ENCODE data around the gene PNPLA2. TPM values are rescaled to one million over a fixed set of nuclear protein-coding genes. Genes with fewer than 3 reads are reported as not detected.

PNPLA2 gene
- total RNA-seq, 1 experiment from 2014 or later, result 66.5 TPM

DNA sequence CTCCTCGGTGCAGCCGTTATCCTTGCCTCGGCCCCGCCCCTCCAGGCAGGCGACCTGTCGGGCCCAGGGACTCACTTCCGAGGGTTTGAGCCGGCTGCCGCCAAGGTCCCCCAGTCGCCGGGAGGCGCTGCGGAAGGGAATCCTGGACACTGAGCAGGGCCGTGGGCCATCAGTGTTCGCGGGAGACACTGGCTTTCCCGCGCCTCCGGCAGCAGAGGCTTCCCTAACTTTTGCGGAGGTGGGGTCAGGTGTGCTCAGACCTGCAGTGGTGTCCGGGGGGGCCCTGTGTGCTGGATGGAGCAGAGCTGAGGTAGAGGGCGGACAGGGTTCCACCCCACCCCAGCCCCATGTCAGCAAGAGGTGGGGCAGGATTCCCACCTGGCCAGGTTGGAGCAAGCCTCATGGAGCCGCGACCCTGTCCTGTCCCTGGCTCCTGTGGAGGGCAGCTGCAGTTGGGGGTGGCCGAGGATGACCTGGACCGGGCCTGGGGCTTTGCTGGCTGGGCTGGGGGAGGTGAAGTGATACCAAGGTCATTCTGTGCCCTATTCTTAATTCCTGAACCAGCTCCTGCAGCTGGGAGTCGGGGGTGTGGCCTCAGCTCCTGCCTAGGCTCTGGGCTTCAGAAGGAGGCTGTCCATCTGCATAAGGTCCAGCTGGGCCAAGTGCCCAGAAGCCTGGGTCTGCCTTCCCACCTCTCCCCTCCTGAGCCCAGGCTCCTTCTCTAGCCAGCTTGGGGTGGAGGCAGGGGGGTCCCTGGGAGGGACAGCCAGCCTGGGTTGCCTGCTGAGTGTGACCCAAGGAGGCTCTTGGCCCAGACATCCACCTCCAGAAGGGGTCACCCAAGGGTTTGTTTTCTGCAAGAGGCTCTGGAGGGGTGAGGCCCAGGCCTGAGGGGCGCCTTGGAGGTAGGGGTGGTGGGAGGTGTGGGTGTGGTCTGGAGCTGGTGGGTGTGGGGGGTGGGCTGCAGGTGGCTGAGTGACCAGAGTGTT is 32.4 kb downstream of the PNPLA2 start:
- Mint-ChIP-seq H3K9me3 (no peaks in the 10 kb centered on the region), H3K27me3 (ENCODE audit: low read depth) (no peaks in the 10 kb centered on the region), H3K4me3 (peak overlapping the region; percentile 72), H3K36me3 (no peaks in the 10 kb centered on the region), H3K27ac (no peak overlapping the region), H3K4me1 (peaks cover 15% of the 10 kb centered on the region)
- ATAC-seq (peak; percentile 13), DNase-seq (ENCODE audit: low spot score) (peak; percentile 71)
- ChIA-PET CTCF (interaction anchor here (0.6 to 2.3 kb wide), 10 partner anchors 8 to 209 kb away, joined by 3 to 14 read pairs (median 3); partner anchors contain the start of gene TSPAN4), POLR2A (interaction anchor here (0.6 kb wide), 1 partner anchor 196 kb away, joined by 4 read pairs; no protein-coding TSS in a partner anchor)
- no peak for TF ChIP-seq AFF4 (CRISPR knock-in tag; IDR thresholded peaks at IDR 0.05; ENCODE audit: borderline replicate concordance)
- TF ChIP-seq JAZF1 (CRISPR knock-in tag; IDR thresholded peaks at IDR 0.05), result no peak
- TF ChIP-seq, protein P1, sequence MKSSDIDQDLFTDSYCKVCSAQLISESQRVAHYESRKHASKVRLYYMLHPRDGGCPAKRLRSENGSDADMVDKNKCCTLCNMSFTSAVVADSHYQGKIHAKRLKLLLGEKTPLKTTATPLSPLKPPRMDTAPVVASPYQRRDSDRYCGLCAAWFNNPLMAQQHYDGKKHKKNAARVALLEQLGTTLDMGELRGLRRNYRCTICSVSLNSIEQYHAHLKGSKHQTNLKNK (CRISPR knock-in tag; IDR thresholded peaks at IDR 0.05), result no peak
- no peak for TF ChIP-seq RELA (CRISPR knock-in tag; IDR thresholded peaks at IDR 0.05; ENCODE audit: borderline replicate concordance)
- TF ChIP-seq KAT7 (CRISPR knock-in tag; IDR thresholded peaks at IDR 0.05; ENCODE audit: borderline replicate concordance), result no peak
- TF ChIP-seq, protein P2, sequence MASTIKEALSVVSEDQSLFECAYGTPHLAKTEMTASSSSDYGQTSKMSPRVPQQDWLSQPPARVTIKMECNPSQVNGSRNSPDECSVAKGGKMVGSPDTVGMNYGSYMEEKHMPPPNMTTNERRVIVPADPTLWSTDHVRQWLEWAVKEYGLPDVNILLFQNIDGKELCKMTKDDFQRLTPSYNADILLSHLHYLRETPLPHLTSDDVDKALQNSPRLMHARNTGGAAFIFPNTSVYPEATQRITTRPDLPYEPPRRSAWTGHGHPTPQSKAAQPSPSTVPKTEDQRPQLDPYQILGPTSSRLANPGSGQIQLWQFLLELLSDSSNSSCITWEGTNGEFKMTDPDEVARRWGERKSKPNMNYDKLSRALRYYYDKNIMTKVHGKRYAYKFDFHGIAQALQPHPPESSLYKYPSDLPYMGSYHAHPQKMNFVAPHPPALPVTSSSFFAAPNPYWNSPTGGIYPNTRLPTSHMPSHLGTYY (CRISPR knock-in tag; IDR thresholded peaks at IDR 0.05), result no peak
- TF ChIP-seq, protein P3, sequence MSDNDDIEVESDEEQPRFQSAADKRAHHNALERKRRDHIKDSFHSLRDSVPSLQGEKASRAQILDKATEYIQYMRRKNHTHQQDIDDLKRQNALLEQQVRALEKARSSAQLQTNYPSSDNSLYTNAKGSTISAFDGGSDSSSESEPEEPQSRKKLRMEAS (CRISPR knock-in tag; IDR thresholded peaks at IDR 0.05), result 0 out of 2 replicates have a peak, but pooled peaks have one; percentile 18
- 0 out of 2 replicates have a peak, but pooled peaks have one; percentile 50 for TF ChIP-seq E2F5 (CRISPR knock-in tag; IDR thresholded peaks at IDR 0.05)
- TF ChIP-seq GABPB1 (CRISPR knock-in tag; IDR thresholded peaks at IDR 0.05), result no peak
- no peak for TF ChIP-seq ELF4 (CRISPR knock-in tag; IDR thresholded peaks at IDR 0.05; ENCODE audit: low read depth)
- TF ChIP-seq, protein P4, sequence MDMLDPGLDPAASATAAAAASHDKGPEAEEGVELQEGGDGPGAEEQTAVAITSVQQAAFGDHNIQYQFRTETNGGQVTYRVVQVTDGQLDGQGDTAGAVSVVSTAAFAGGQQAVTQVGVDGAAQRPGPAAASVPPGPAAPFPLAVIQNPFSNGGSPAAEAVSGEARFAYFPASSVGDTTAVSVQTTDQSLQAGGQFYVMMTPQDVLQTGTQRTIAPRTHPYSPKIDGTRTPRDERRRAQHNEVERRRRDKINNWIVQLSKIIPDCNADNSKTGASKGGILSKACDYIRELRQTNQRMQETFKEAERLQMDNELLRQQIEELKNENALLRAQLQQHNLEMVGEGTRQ (CRISPR knock-in tag; IDR thresholded peaks at IDR 0.05), result 0 out of 2 replicates have a peak, but pooled peaks have one; percentile 1
- TF ChIP-seq, protein P5, sequence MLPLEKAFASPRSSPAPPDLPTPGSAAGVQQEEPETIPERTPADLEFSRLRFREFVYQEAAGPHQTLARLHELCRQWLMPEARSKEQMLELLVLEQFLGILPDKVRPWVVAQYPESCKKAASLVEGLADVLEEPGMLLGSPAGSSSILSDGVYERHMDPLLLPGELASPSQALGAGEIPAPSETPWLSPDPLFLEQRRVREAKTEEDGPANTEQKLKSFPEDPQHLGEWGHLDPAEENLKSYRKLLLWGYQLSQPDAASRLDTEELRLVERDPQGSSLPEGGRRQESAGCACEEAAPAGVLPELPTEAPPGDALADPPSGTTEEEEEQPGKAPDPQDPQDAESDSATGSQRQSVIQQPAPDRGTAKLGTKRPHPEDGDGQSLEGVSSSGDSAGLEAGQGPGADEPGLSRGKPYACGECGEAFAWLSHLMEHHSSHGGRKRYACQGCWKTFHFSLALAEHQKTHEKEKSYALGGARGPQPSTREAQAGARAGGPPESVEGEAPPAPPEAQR (CRISPR knock-in tag; IDR thresholded peaks at IDR 0.05), result no peak
- no peak for TF ChIP-seq ZNF138 (CRISPR knock-in tag; conservative IDR thresholded peaks at IDR 0.05)
- TF ChIP-seq, protein P6, sequence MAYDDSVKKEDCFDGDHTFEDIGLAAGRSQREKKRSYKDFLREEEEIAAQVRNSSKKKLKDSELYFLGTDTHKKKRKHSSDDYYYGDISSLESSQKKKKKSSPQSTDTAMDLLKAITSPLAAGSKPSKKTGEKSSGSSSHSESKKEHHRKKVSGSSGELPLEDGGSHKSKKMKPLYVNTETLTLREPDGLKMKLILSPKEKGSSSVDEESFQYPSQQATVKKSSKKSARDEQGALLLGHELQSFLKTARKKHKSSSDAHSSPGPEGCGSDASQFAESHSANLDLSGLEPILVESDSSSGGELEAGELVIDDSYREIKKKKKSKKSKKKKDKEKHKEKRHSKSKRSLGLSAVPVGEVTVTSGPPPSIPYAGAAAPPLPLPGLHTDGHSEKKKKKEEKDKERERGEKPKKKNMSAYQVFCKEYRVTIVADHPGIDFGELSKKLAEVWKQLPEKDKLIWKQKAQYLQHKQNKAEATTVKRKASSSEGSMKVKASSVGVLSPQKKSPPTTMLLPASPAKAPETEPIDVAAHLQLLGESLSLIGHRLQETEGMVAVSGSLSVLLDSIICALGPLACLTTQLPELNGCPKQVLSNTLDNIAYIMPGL (CRISPR knock-in tag; IDR thresholded peaks at IDR 0.05), result 0 out of 2 replicates have a peak, but pooled peaks have one; percentile 55
- no peak for TF ChIP-seq ESRRA (CRISPR knock-in tag; IDR thresholded peaks at IDR 0.05; ENCODE audit: borderline replicate concordance)
- no peak for TF ChIP-seq NR3C1 (CRISPR knock-in tag; conservative IDR thresholded peaks at IDR 0.05; ENCODE audit: low read depth)
- no peak for TF ChIP-seq STAT6 (CRISPR knock-in tag; conservative IDR thresholded peaks at IDR 0.05; ENCODE audit: low read depth)
- TF ChIP-seq MYBL2 (CRISPR knock-in tag; IDR thresholded peaks at IDR 0.05), result no peak
- no peak for TF ChIP-seq JUN (CRISPR knock-in tag; IDR thresholded peaks at IDR 0.05)
- 0 out of 2 replicates have a peak, but pooled peaks have one; percentile 1 for TF ChIP-seq CBFB (CRISPR knock-in tag; IDR thresholded peaks at IDR 0.05; ENCODE audit: low read depth)
- TF ChIP-seq FOXK1 (CRISPR knock-in tag; IDR thresholded peaks at IDR 0.05), result 0 out of 2 replicates have a peak, but pooled peaks have one; percentile 10
